Pancreas (tissue), 10 donors: ENCODE data around the gene ADAM23. TPM values are rescaled to one million over a fixed set of nuclear protein-coding genes. Genes with fewer than 3 reads are reported as not detected.

Experiments used
- ATAC-seq, 4 donors: fragments of 200-7000 bp; cut with Tn5 transposase; one replicate each; pipeline versions ENCODE4 v1.8.0 to v1.9.1; 2020; ENCODE audit warnings: mild to moderate bottlenecking in 4 of 4, moderate library complexity in 4 of 4
- DNase-seq, 6 donors: peaks; one replicate each; pipeline ENCODE4 v3.0.0-alpha.2; 2020
- FAIRE-seq: peaks from 2 replicates; lab custom pipeline; 2012; peaks lifted over from hg19 to GRCh38; lab: Jason Lieb, UNC
- H3K27ac ChIP-seq, 4 donors: fragments of 200-600 bp; sonication (generic); 1 replicate in 3 of 4; 2 replicates in 1 of 4; pipeline versions ENCODE4 v1.5.0 to v1.8.0; 2020
- H3K27me3 ChIP-seq, 4 donors: fragments of 200-600 bp; one replicate each; pipeline ENCODE4 v1.8.0; 2021
- H3K36me3 ChIP-seq, 3 donors: fragments of 200-600 bp; sonication (generic) in 1 of 3; one replicate each; pipeline versions ENCODE4 v1.5.0 to v1.8.0; 2020 to 2021
- H3K4me1 ChIP-seq, 3 donors: fragments of 200-600 bp; one replicate each; pipeline ENCODE4 v1.8.0; 2021
- H3K4me3 ChIP-seq, 4 donors: fragments of 200-600 bp; sonication (generic) in 2 of 4; one replicate each; pipeline versions ENCODE4 v1.5.0 to v1.8.0; 2020 to 2021
- H3K9me3 ChIP-seq, 4 donors: fragments of 200-600 bp; one replicate each; pipeline ENCODE4 v1.8.0; 2021
- CTCF ChIP-seq, 4 donors: fragments of 200-600 bp; sonication (generic) in 3 of 4; IDR thresholded peaks; one replicate each; pipeline versions ENCODE4 v1.5.0 to v1.8.0; 2021; ENCODE audit warnings: antibody characterized with exemption in 4 of 4
- WGBS, 2 donors: extraction: QIAGEN DNeasy Blood & Tissue Kit; methylation state at CpG; one replicate each; pipeline ENCODE4 v1.1.7; 2013; 5-methylcytosine and 5-hydroxymethylcytosine counted together
- intact Hi-C, 3 donors: fragments of 100-400 bp; cut with DNase I; formaldehyde crosslinking; loops; one replicate each; pipeline versions ENCODE4 v1.11.1 to v1.14.2; 2022
- polyA plus RNA-seq, 2 donors: library from polyadenylated mRNA; stranded (reverse); fragments of 200-250 nt; gene quantifications; one replicate each; pipeline ENCODE4 v1.2.3, GENCODE V29; 2013
- total RNA-seq, 6 donors: library from RNA; stranded (reverse); fragmentation: NEBNext Ultra II Directional in 4 of 6; extraction: Animal tissue kit (Norgen Biotek cat#: 25700) in 4 of 6; gene quantifications; one replicate each; pipeline versions ENCODE4 v1.2.1 to v1.2.4, GENCODE V29; 2021 to 2023
- donor health status: healthy with polysubstance abuse.
- donor health status: DM: no; HTN: no; CAD: no; lungs with moderate emphysema.
- donor health status: DM: no; HTN: no; CAD: no.
- donor health status: control.
- donor health status: control.
- donor health status: Bipolar disorder and iron deficiency.
- donor health status: DM: yes; HTN: yes; CAD: no.
- donor health status: DM: no; HTN: no; CAD: no.
- donor health status: DM: no; HTN: no; CAD: no.
- donor health status: DM: yes; HTN: yes; CAD: no.

ADAM23 gene
- total and polyA plus RNA-seq, 8 donors, result 0.11 to 0.92 (median 0.55) TPM

DNA sequence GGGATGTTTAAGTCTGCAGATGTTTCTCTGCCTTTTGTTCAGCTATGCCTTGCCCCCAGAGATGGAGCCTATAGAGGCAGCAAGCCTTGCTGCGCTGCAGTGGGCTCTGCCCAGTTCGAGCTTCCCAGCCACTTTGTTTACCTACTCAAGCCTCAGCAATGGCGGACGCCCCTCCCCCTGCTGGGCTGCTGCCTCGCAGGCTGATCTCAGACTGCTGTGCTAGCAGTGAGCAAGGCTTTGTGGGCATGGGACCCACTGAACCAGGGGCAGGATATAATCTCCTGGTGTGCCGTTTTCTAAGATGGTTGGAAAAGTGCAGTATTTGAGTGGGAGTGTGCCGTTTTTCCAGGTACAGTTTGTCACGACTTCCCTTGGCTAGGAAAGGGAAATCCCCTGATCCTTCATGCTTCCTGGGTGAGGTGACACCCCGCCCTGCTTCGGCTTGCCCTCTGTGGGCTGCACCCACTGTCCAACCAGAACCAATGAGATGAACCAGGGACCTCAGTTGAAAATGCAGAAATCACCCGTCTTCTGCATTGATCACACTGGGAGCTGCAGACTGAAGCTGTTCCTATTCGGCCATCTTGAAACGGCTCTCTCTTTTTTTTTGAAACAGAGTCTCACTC, 27.6 kb upstream of the ADAM23 start:
- FAIRE-seq, result no peak
- DNase-seq, result no peak

GRCh38 chr2:206418968-206419367, 24.4 kb upstream of the ADAM23 start:
- H3K27me3 ChIP-seq, result no peaks in the 10 kb centered on the region
- WGBS, 2 donors, result 62 to 75% methylated on average over 2 of the region's 2 CpGs

More for the DNA sequence above, 27.6 kb upstream of the ADAM23 start:
- intact Hi-C loops, result no loop called here
- no peaks in the 10 kb centered on the region for H3K36me3 ChIP-seq
- no peaks in the 10 kb centered on the region for H3K9me3 ChIP-seq
- ATAC-seq, result no peak
- no peak for TF ChIP-seq CTCF (IDR thresholded peaks at IDR 0.05)
- WGBS, 2 donors, result 73 to 87% methylated on average over 13 of the region's 13 CpGs
- H3K27ac ChIP-seq, result no peak overlapping the region
- no peaks in the 10 kb centered on the region for H3K27me3 ChIP-seq
- no peak overlapping the region for H3K4me3 ChIP-seq
- H3K4me1 ChIP-seq, result no peaks in the 10 kb centered on the region

DNA sequence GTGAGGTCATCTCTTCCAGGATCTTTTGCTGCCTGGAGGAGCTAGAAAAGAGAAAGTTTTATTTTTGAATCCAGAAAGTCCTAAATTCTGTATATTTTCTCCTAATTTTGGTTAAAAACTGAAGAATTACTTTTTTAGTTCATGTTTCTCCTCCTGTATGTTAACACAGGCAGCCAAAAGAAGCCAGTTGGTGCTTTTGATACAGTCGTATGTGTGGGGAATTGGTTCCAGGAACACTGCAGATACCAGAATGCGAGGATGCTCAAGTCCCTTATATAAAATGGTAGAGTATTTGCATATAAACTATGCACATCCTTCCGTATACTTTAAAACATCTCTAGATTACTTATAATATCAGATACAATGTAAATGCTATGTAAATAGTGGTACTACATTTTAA, 22.6 kb upstream of the ADAM23 start:
- no peaks in the 10 kb centered on the region for H3K4me1 ChIP-seq
- no peak overlapping the region for H3K27ac ChIP-seq
- TF ChIP-seq CTCF (IDR thresholded peaks at IDR 0.05), result no peak
- no peaks in the 10 kb centered on the region for H3K36me3 ChIP-seq
- ATAC-seq, result no peak
- FAIRE-seq, result no peak
- no peaks in the 10 kb centered on the region for H3K9me3 ChIP-seq
- WGBS, 2 donors, result 84 to 94% methylated on average over 3 of the region's 3 CpGs
- H3K27me3 ChIP-seq, result no peaks in the 10 kb centered on the region
- intact Hi-C loops, result no loop called here
- H3K4me3 ChIP-seq, result no peak overlapping the region
- DNase-seq, result no peak

More at GRCh38 chr2:206418968-206419367, 24.4 kb upstream of the ADAM23 start:
- Histone ChIP-seq H3K4me1 (no peaks in the 10 kb centered on the region), H3K4me3 (no peak overlapping the region), H3K36me3 (no peaks in the 10 kb centered on the region), H3K9me3 (no peaks in the 10 kb centered on the region), H3K27ac (no peak overlapping the region)
- intact Hi-C loops, result no loop called here
- no peak for TF ChIP-seq CTCF (IDR thresholded peaks at IDR 0.05)
- no peak for ATAC-seq
- no peak for DNase-seq
- no peak for FAIRE-seq

GRCh38 chr2:206422493-206422892, 20.8 kb upstream of the ADAM23 start:
- intact Hi-C loops, result no loop called here
- no peaks in the 10 kb centered on the region for H3K4me1 ChIP-seq
- no peaks in the 10 kb centered on the region for H3K9me3 ChIP-seq
- no peak for FAIRE-seq
- H3K27me3 ChIP-seq, result no peaks in the 10 kb centered on the region
- H3K27ac ChIP-seq, result no peak overlapping the region
- no peak for TF ChIP-seq CTCF (IDR thresholded peaks at IDR 0.05)
- no peak for DNase-seq
- no peak overlapping the region for H3K4me3 ChIP-seq
- no peaks in the 10 kb centered on the region for H3K36me3 ChIP-seq
- peak in 2 of 4 donors; percentile 57 to 63 for ATAC-seq

DNA sequence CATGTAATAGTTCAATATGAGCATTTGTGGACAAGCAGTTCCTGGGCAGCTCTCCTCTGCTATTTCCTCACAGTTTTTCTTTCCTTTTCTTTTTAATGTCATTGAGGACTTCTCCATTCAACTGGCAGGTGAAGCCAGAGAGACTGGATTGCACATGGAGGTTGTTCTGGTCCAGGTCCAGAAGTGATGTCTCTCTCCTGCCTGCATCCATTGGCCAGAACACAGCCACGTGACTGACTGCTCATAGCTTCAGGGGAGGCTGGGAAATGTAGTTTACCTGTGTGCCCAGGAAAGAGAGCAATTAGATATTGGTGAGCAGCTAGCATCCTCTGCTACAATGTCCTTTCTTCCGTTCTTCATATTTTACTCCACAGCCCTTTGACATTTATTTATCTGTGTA, 20.2 kb upstream of the ADAM23 start:
- ATAC-seq (no peak), DNase-seq (no peak), FAIRE-seq (no peak)
- no peaks in the 10 kb centered on the region for H3K4me1 ChIP-seq
- H3K9me3 ChIP-seq, result no peaks in the 10 kb centered on the region
- no peaks in the 10 kb centered on the region for H3K27me3 ChIP-seq
- intact Hi-C loops, result no loop called here
- no peaks in the 10 kb centered on the region for H3K36me3 ChIP-seq
- H3K27ac ChIP-seq, result no peak overlapping the region
- no peak overlapping the region for H3K4me3 ChIP-seq
- TF ChIP-seq CTCF (IDR thresholded peaks at IDR 0.05), result no peak
- WGBS, 2 donors, result 56 to 57% methylated on average over 2 of the region's 2 CpGs
